Measurements from ENCODE around the gene PSMB5. TPM values are rescaled to one million over a fixed set of nuclear protein-coding genes. Genes with fewer than 3 reads are reported as not detected.

PSMB5 gene
- total and polyA plus RNA-seq, 2 of the 13 experiments (the other 11 are each of a cell fraction or from before 2014, with no cell fraction given), result 705 to 871 TPM

- TF ChIP-seq DDIT3 (CRISPR knock-in tag; IDR thresholded peaks at IDR 0.05) (no peak), THAP11 (CRISPR knock-in tag; IDR thresholded peaks at IDR 0.05) (peak; percentile 63), ZBTB40 (IDR thresholded peaks at IDR 0.05) (no peak), ZBTB40 (CRISPR knock-in tag; IDR thresholded peaks at IDR 0.05) (no peak), CEBPZ (IDR thresholded peaks at IDR 0.05; ENCODE audit: low read length) (no peak), GATAD2A (CRISPR knock-in tag; IDR thresholded peaks at IDR 0.05) (peak; percentile 94), ATAD3A (CRISPR knock-in tag; IDR thresholded peaks at IDR 0.05) (no peak), FOSL2 (CRISPR knock-in tag; IDR thresholded peaks at IDR 0.05) (peak; percentile 39; the same call in 1 of the 2 replicates), CAMTA2 (CRISPR knock-in tag; IDR thresholded peaks at IDR 0.05; ENCODE audit: borderline replicate concordance) (no peak; the same call in 1 of the 2 replicates), SRSF1 (optimal IDR thresholded peaks at IDR 0.05; ENCODE audit: low read depth, low read length) (no peak), ZSCAN22 (CRISPR knock-in tag; IDR thresholded peaks at IDR 0.05) (no peak), ZNF672 (CRISPR knock-in tag; IDR thresholded peaks at IDR 0.05) (no peak), MXD3 (CRISPR knock-in tag; IDR thresholded peaks at IDR 0.05) (0 out of 2 replicates have a peak, but pooled peaks have one; percentile 38), SMAD1 (CRISPR knock-in tag; IDR thresholded peaks at IDR 0.05; ENCODE audit: borderline replicate concordance, low read depth) (peak; percentile 39; the same call in 1 of the 2 replicates), KMT2A (CRISPR knock-in tag; IDR thresholded peaks at IDR 0.05) (peak; percentile 61; the same call in 1 of the 2 replicates), NR2F6 (IDR thresholded peaks at IDR 0.05) (no peak; the same call in 1 of the 2 replicates), NR2F6 (CRISPR knock-in tag; IDR thresholded peaks at IDR 0.05) (peak; percentile 26; the same call in 1 of the 2 replicates), PHF8 (CRISPR knock-in tag; IDR thresholded peaks at IDR 0.05) (peak; percentile 62; the same call in 1 of the 2 replicates)
Observed at GRCh38 chr14:23056145-23056955, 21.6 kb upstream of the PSMB5 start (continued).
